ENCODE measurements around the gene OSBPL10.

GRCh38 chr3:31984321-31984720 lies 3.3 kb upstream of the OSBPL10 start:
- TF ChIP-seq CTCF (IDR thresholded peaks at IDR 0.05): no peak
- no peak for TF ChIP-seq EP300 (IDR thresholded peaks at IDR 0.05)
- no peak for TF ChIP-seq POLR2AphosphoS5 (IDR thresholded peaks at IDR 0.05)
